H9 (cell line): ENCODE measurements around the gene MAD1L1. TPM values are rescaled to one million over a fixed set of nuclear protein-coding genes. Genes with fewer than 3 reads are reported as not detected.

Source experiments
- DNase-seq: peaks from one replicate; pipeline ENCODE4 v3.0.0-alpha.2; 2017
- H2AFZ ChIP-seq: one replicate; pipeline ENCODE4 v1.6.1; 2013; ENCODE audit warnings: mild to moderate bottlenecking, low read length, control low read depth, moderate library complexity
- H2AK5ac ChIP-seq: 2 replicates; pipeline ENCODE4 v1.6.1; 2013; ENCODE audit warnings: low read length, control low read depth, mixed read lengths; ENCODE audit not compliant: insufficient read length
- H2BK120ac ChIP-seq: one replicate; pipeline ENCODE4 v1.6.1; 2013; ENCODE audit warnings: low read depth, mild to moderate bottlenecking, low read length, control low read depth, inconsistent platforms; ENCODE audit not compliant: poor library complexity, severe bottlenecking
- H2BK12ac ChIP-seq: 2 replicates; pipeline ENCODE4 v1.6.1; 2013; ENCODE audit warnings: low read length, control low read depth, mixed read lengths, low read depth; ENCODE audit not compliant: insufficient read length
- H2BK15ac ChIP-seq: 2 replicates; pipeline ENCODE4 v1.6.1; 2013; ENCODE audit warnings: low read depth, low read length, control low read depth
- H2BK20ac ChIP-seq: one replicate; pipeline ENCODE4 v1.6.1; 2013; ENCODE audit warnings: low read depth, mild to moderate bottlenecking, low read length, control low read depth, inconsistent platforms; ENCODE audit not compliant: poor library complexity, severe bottlenecking
- H2BK5ac ChIP-seq: 2 replicates; pipeline ENCODE4 v1.6.1; 2013; ENCODE audit warnings: low read length, control low read depth, mixed read lengths; ENCODE audit not compliant: insufficient read length
- H3K14ac ChIP-seq: 2 replicates; pipeline ENCODE4 v1.6.1; 2013; ENCODE audit warnings: low read length, control low read depth; ENCODE audit not compliant: insufficient read depth
- H3K18ac ChIP-seq: 2 replicates; pipeline ENCODE4 v1.6.1; 2013; ENCODE audit warnings: low read depth, mild to moderate bottlenecking, mixed read lengths, low read length, control low read depth; ENCODE audit not compliant: insufficient read length
- H3K23ac ChIP-seq: 2 replicates; pipeline ENCODE4 v1.6.1; 2013; ENCODE audit warnings: low read length, control low read depth, mixed read lengths, low read depth; ENCODE audit not compliant: insufficient read length
- H3K23me2 ChIP-seq: 2 replicates; pipeline ENCODE4 v1.6.1; 2013; ENCODE audit warnings: low read depth, mild to moderate bottlenecking, mixed read lengths, low read length, control low read depth; ENCODE audit not compliant: insufficient read length, poor library complexity, severe bottlenecking
- H3K27ac ChIP-seq: 2 replicates; pipeline ENCODE4 v1.5.1; 2013; ENCODE audit warnings: low read length, control low read depth, mixed read lengths, low read depth; ENCODE audit not compliant: insufficient read length
- H3K27me3 ChIP-seq: 2 replicates; pipeline ENCODE4 v1.6.1; 2013; ENCODE audit warnings: low read length, control low read depth, inconsistent platforms; ENCODE audit not compliant: insufficient read depth
- H3K4ac ChIP-seq: 2 replicates; pipeline ENCODE4 v1.6.1; 2013; ENCODE audit warnings: low read depth, mild to moderate bottlenecking, control low read depth, inconsistent platforms, low read length, moderate library complexity
- H3K4me1 ChIP-seq: 2 replicates; pipeline ENCODE4 v1.6.1; 2013; ENCODE audit warnings: low read length, control low read depth, inconsistent platforms; ENCODE audit not compliant: insufficient read depth
- H3K4me2 ChIP-seq: 2 replicates; pipeline ENCODE4 v1.6.1; 2013; ENCODE audit warnings: low read length, control low read depth, mixed read lengths; ENCODE audit not compliant: insufficient read length, insufficient read depth
- H3K56ac ChIP-seq: 2 replicates; pipeline ENCODE4 v1.6.1; 2013; ENCODE audit warnings: low read depth, mild to moderate bottlenecking, mixed read lengths, low read length, control low read depth; ENCODE audit not compliant: insufficient read length
- H3K79me1 ChIP-seq: 2 replicates; pipeline ENCODE4 v1.6.1; 2013; ENCODE audit warnings: low read depth, mild to moderate bottlenecking, moderate library complexity, low read length, control low read depth, inconsistent platforms; ENCODE audit not compliant: insufficient read depth, poor library complexity, severe bottlenecking
- H3K79me2 ChIP-seq: 2 replicates; pipeline ENCODE4 v1.6.1; 2013; ENCODE audit warnings: low read length, control low read depth, inconsistent platforms; ENCODE audit not compliant: insufficient read depth
- H3K9ac ChIP-seq: 2 replicates; pipeline ENCODE4 v1.6.1; 2013; ENCODE audit warnings: low read length, control low read depth, mixed read lengths; ENCODE audit not compliant: insufficient read length; ENCODE audit errors: extremely low read depth
- H3K9me3 ChIP-seq: one replicate; pipeline ENCODE4 v1.6.1; 2013; ENCODE audit warnings: low read depth, low read length, inconsistent platforms; ENCODE audit not compliant: control insufficient read depth
- H3T11ph ChIP-seq: one replicate; pipeline ENCODE4 v1.6.1; 2013; ENCODE audit warnings: mild to moderate bottlenecking, low read length, control low read depth, inconsistent platforms
- H4K20me1 ChIP-seq: one replicate; pipeline ENCODE4 v1.6.1; 2013; ENCODE audit not compliant: control insufficient read depth, insufficient read length, insufficient read depth
- H4K5ac ChIP-seq: 2 replicates; pipeline ENCODE4 v1.6.1; 2013; ENCODE audit warnings: low read depth, mild to moderate bottlenecking, mixed read lengths, low read length, control low read depth; ENCODE audit not compliant: insufficient read length
- H4K8ac ChIP-seq: replicated peaks from 2 replicates; pipeline ENCODE4 v1.6.1; 2013; ENCODE audit warnings: low read length, control low read depth, mixed read lengths, low read depth; ENCODE audit not compliant: insufficient read length
- H4K91ac ChIP-seq: 2 replicates; pipeline ENCODE4 v1.6.1; 2013; ENCODE audit warnings: low read depth, mild to moderate bottlenecking, moderate library complexity, mixed read lengths, low read length, control low read depth; ENCODE audit not compliant: insufficient read length
- H3K27ac Mint-ChIP-seq, 3 experiments: 2 replicates in 2 of 3; 3 replicates in 1 of 3; pipeline ENCODE4 v1.8.0; 2020 to 2021; ENCODE audit warnings: mixed read lengths in 3 of 3, mild to moderate bottlenecking in 1 of 3, moderate library complexity in 1 of 3
- H3K27me3 Mint-ChIP-seq: 2 replicates; pipeline ENCODE4 v1.8.0; 2021; ENCODE audit warnings: low read depth, mild to moderate bottlenecking, moderate library complexity, mixed read lengths
- H3K36me3 Mint-ChIP-seq, 3 experiments: 2 replicates in 2 of 3; 3 replicates in 1 of 3; pipeline ENCODE4 v1.8.0; 2020 to 2021; ENCODE audit warnings: low read depth in 3 of 3, mixed read lengths in 3 of 3; ENCODE audit not compliant: insufficient read depth in 1 of 3
- H3K4me1 Mint-ChIP-seq, 2 experiments: 2 replicates each; pipeline ENCODE4 v1.8.0; 2020; ENCODE audit warnings: mixed read lengths in 2 of 2
- H3K4me3 Mint-ChIP-seq, 2 experiments: 2 replicates in 1 of 2; 3 replicates in 1 of 2; pipeline ENCODE4 v1.8.0; 2020 to 2021; ENCODE audit warnings: mild to moderate bottlenecking in 2 of 2, mixed read lengths in 2 of 2, moderate library complexity in 1 of 2
- H3K9me3 Mint-ChIP-seq, 2 experiments: 2 replicates in 1 of 2; 3 replicates in 1 of 2; pipeline ENCODE4 v1.8.0; 2020; ENCODE audit warnings: mild to moderate bottlenecking in 2 of 2, mixed read lengths in 2 of 2, moderate library complexity in 1 of 2
- CTCF ChIP-seq: fragments of 200-600 bp; sonication (generic); conservative IDR thresholded peaks from 3 replicates; pipeline ENCODE4 v1.8.0; 2021; ENCODE audit warnings: antibody characterized with exemption, mild to moderate bottlenecking
- WGBS: extraction: QIAGEN DNeasy Blood & Tissue Kit; methylation state at CpG from one replicate; pipeline ENCODE4 v1.1.7; 2013; ENCODE audit warnings: missing lambda C conversion rate, low lambda C conversion rate, mixed read lengths; ENCODE audit not compliant: insufficient read length; ENCODE audit errors: extremely low coverage; 5-methylcytosine and 5-hydroxymethylcytosine counted together
- total RNA-seq: library from RNA; stranded (reverse); gene quantifications from 2 replicates; pipeline ENCODE4 v1.2.1, GENCODE V29; 2021

Gene MAD1L1
- total RNA-seq, 1 experiment from 2014 or later, result 39.0 TPM

DNA sequence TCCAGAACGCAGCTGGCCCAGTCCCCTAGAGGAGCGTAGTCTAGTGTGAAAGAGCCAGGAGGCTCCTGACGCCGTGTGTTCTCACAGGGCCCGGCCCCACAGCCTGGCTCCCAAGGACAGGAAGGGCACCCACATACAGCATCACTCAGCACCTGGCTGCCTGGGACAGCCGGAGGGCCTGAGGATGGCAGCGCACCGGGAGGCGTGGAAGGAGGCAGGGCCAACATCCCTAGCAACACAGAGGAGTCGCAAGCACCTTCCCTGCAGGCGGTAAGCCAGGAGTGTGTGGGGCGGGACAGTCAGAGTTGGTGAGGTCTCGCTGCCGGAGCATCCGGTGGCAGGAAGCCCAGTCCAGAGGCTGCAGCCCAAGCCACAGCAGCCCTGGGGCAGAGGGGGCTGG is 125.8 kb downstream of the MAD1L1 start:
- Histone ChIP-seq H4K5ac (no peak overlapping the region), H3K79me2 (no peaks in the 10 kb centered on the region; the same call in 1 of the 2 replicates), H3T11ph (no peak overlapping the region), H2BK120ac (no peak overlapping the region), H4K20me1 (no peaks in the 10 kb centered on the region), H3K4ac (no peak overlapping the region), H2BK5ac (no peak overlapping the region), H3K56ac (no peak overlapping the region), H2AK5ac (no peak overlapping the region), H3K27ac (no peak overlapping the region), H2BK12ac (no peak overlapping the region), H2BK15ac (no peak overlapping the region), H3K23ac (no peak overlapping the region), H3K18ac (no peak overlapping the region), H3K4me2 (no peak overlapping the region), H2BK20ac (no peak overlapping the region), H4K91ac (no peak overlapping the region), H3K27me3 (no peaks in the 10 kb centered on the region), H3K79me1 (no peaks in the 10 kb centered on the region), H3K14ac (peak overlapping the region; percentile 11; the same call in 1 of the 2 replicates), H4K8ac (no peak overlapping the region), H3K9me3 (no peaks in the 10 kb centered on the region), H3K4me1 (no peaks in the 10 kb centered on the region), H2AFZ (no peak overlapping the region), H3K23me2 (no peaks in the 10 kb centered on the region), H3K9ac (no peak overlapping the region)
- Mint-ChIP-seq H3K36me3 (peaks cover 4 to 15% (median 7%) of the 10 kb centered on the region in 3 experiments; a peak in 5 of 7 replicates), H3K4me1 (peaks cover 54 to 78% of the 10 kb centered on the region in 2 experiments), H3K27me3 (no peaks in the 10 kb centered on the region; the same call in 1 of the 2 replicates), H3K4me3 (no peak overlapping the region; a peak in 1 of 5 replicates), H3K27ac (peak overlapping the region in 2 of 3 experiments; percentile 42 to 79; a peak in 2 of 7 replicates), H3K9me3 (no peaks in the 10 kb centered on the region; a peak in 1 of 5 replicates)
- DNase-seq, result peak; percentile 61
- WGBS, result no CpG with 5 or more reads among the region's 15 CpGs
- TF ChIP-seq CTCF, result no peak
